ENCODE results near the gene EPS8L3. TPM values are rescaled to one million over a fixed set of nuclear protein-coding genes. Genes with fewer than 3 reads are reported as not detected.

The EPS8L3 gene
- total and polyA plus RNA-seq, 8 donors: 0.21 to 0.99 (median 0.52) TPM; not detected in 2

GRCh38 chr1:109762039-109762585 lies 1.6 kb downstream of the EPS8L3 start:
- Histone ChIP-seq H3K4me3 (no peak overlapping the region), H3K27me3 (no peaks in the 10 kb centered on the region), H3K4me1 (peaks cover 4 to 15% of the 10 kb centered on the region in 2 donors), H3K27ac (no peak overlapping the region), H3K36me3 (no peaks in the 10 kb centered on the region), H3K9me3 (no peaks in the 10 kb centered on the region)
- TF ChIP-seq CTCF (IDR thresholded peaks at IDR 0.05): no peak
- intact Hi-C loops (cut with DNase I): no loop called here
- ATAC-seq (no peak), DNase-seq (no peak)

- H3K4me3 ChIP-seq: no peak overlapping the region
These were observed 2.3 kb downstream of the EPS8L3 start for GRCh38 chr1:109761227-109762038.

GRCh38 chr1:109760581-109761226 lies 3.0 kb downstream of the EPS8L3 start:
- H3K27me3 ChIP-seq: no peaks in the 10 kb centered on the region
- no peak for TF ChIP-seq CTCF (IDR thresholded peaks at IDR 0.05)
- no peaks in the 10 kb centered on the region for H3K36me3 ChIP-seq
- no peak overlapping the region for H3K27ac ChIP-seq
- H3K9me3 ChIP-seq: no peaks in the 10 kb centered on the region
- DNase-seq: peak in 2 of 4 donors; percentile 28 to 34
- intact Hi-C loops (cut with DNase I): no loop called here
- H3K4me1 ChIP-seq: peaks cover 4 to 15% of the 10 kb centered on the region in 2 donors
- H3K4me3 ChIP-seq: no peak overlapping the region
- no peak for ATAC-seq

More at GRCh38 chr1:109761227-109762038, 2.3 kb downstream of the EPS8L3 start:
- Histone ChIP-seq H3K27ac (no peak overlapping the region), H3K36me3 (no peaks in the 10 kb centered on the region), H3K27me3 (no peaks in the 10 kb centered on the region), H3K9me3 (no peaks in the 10 kb centered on the region), H3K4me1 (peaks cover 4 to 15% of the 10 kb centered on the region in 2 donors)
- peak in 3 of 4 donors; percentile 21 to 58 (median 27) for DNase-seq
- intact Hi-C loops (cut with DNase I): no loop called here
- no peak for ATAC-seq
- TF ChIP-seq CTCF (IDR thresholded peaks at IDR 0.05): no peak

- intact Hi-C loops (cut with DNase I): no loop called here
- Histone ChIP-seq H3K9me3 (no peaks in the 10 kb centered on the region), H3K4me3 (no peak overlapping the region), H3K36me3 (no peaks in the 10 kb centered on the region), H3K4me1 (peaks cover 4 to 15% of the 10 kb centered on the region in 2 donors), H3K27me3 (no peaks in the 10 kb centered on the region), H3K27ac (no peak overlapping the region)
- ATAC-seq: no peak
- DNase-seq: peak in 1 of 4 donors; percentile 57
- TF ChIP-seq CTCF (IDR thresholded peaks at IDR 0.05): no peak
These were observed 4.0 kb downstream of the EPS8L3 start for GRCh38 chr1:109759513-109760334.
